ENCODE results near the gene RAB3C. TPM values are rescaled to one million over a fixed set of nuclear protein-coding genes. Genes with fewer than 3 reads are reported as not detected.

RAB3C gene
- total RNA-seq, 1 experiment from 2014 or later = not detected

DNA sequence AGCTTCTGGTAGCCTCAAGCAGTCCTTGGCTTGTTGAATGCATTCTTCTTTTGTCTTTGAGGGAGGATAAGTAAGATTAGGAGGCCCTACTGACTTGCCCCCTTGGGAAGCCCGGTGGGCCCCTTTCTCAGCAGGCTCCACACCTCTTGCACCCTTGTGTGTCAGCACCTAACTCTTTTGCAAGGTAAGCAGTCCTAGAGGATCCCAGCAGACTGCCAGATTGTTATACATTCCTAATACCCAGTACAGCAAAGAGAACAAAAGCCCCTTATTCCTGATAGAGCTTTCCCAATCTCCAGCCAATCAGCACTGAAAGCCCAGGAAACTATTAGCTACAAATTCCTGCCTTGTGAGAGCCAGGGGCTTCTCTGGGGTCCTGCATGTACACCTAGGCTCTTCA, 152.8 kb downstream of the RAB3C start:
- Histone ChIP-seq H3K9me3 (ENCODE audit: control insufficient read depth, insufficient read depth, low read depth, low read length) (no peaks in the 10 kb centered on the region), H3K4me3 (ENCODE audit: low read depth in 2 of 2, low read length in 2 of 2) (no peak overlapping the region), H3K27ac (ENCODE audit: low read length) (no peak overlapping the region), H3K36me3 (ENCODE audit: control insufficient read depth, insufficient read depth, low read length) (no peaks in the 10 kb centered on the region), H3K4me1 (ENCODE audit: control insufficient read depth, insufficient read depth, low read length) (no peaks in the 10 kb centered on the region), H3K27me3 (ENCODE audit: control insufficient read depth, insufficient read depth, low read length) (no peaks in the 10 kb centered on the region)
- ChIA-PET POLR2A (no interaction called here), CTCF (no interaction called here)
- BruUV-seq (replicated peaks) = no TSS peak
- TF ChIP-seq TCF7L2 (IDR thresholded peaks at IDR 0.05; ENCODE audit: low read depth, low read length) = no peak
- TF ChIP-seq, protein P1, sequence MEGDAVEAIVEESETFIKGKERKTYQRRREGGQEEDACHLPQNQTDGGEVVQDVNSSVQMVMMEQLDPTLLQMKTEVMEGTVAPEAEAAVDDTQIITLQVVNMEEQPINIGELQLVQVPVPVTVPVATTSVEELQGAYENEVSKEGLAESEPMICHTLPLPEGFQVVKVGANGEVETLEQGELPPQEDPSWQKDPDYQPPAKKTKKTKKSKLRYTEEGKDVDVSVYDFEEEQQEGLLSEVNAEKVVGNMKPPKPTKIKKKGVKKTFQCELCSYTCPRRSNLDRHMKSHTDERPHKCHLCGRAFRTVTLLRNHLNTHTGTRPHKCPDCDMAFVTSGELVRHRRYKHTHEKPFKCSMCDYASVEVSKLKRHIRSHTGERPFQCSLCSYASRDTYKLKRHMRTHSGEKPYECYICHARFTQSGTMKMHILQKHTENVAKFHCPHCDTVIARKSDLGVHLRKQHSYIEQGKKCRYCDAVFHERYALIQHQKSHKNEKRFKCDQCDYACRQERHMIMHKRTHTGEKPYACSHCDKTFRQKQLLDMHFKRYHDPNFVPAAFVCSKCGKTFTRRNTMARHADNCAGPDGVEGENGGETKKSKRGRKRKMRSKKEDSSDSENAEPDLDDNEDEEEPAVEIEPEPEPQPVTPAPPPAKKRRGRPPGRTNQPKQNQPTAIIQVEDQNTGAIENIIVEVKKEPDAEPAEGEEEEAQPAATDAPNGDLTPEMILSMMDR (IDR thresholded peaks at IDR 0.05) = no peak
- intact Hi-C loops (cut with micrococcal nuclease; ENCODE audit: unreplicated experiment) = no loop called here
- ATAC-seq = no peak
- no peak for DNase-seq (ENCODE audit: low read depth, low spot score)
- in situ Hi-C loops (cut with HindIII; ENCODE audit: low pct_unique_long_range_greater_than_20kb, low sequenced_read_pairs) = no loop called here

GRCh38 chr5:58736214-58736613, 153.3 kb downstream of the RAB3C start:
- ChIA-PET CTCF (no interaction called here), POLR2A (no interaction called here)
- TF ChIP-seq SIN3A (IDR thresholded peaks at IDR 0.05; ENCODE audit: borderline replicate concordance, insufficient read depth, low read depth, low read length) = no peak
- TF ChIP-seq, protein P2, sequence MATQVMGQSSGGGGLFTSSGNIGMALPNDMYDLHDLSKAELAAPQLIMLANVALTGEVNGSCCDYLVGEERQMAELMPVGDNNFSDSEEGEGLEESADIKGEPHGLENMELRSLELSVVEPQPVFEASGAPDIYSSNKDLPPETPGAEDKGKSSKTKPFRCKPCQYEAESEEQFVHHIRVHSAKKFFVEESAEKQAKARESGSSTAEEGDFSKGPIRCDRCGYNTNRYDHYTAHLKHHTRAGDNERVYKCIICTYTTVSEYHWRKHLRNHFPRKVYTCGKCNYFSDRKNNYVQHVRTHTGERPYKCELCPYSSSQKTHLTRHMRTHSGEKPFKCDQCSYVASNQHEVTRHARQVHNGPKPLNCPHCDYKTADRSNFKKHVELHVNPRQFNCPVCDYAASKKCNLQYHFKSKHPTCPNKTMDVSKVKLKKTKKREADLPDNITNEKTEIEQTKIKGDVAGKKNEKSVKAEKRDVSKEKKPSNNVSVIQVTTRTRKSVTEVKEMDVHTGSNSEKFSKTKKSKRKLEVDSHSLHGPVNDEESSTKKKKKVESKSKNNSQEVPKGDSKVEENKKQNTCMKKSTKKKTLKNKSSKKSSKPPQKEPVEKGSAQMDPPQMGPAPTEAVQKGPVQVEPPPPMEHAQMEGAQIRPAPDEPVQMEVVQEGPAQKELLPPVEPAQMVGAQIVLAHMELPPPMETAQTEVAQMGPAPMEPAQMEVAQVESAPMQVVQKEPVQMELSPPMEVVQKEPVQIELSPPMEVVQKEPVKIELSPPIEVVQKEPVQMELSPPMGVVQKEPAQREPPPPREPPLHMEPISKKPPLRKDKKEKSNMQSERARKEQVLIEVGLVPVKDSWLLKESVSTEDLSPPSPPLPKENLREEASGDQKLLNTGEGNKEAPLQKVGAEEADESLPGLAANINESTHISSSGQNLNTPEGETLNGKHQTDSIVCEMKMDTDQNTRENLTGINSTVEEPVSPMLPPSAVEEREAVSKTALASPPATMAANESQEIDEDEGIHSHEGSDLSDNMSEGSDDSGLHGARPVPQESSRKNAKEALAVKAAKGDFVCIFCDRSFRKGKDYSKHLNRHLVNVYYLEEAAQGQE (IDR thresholded peaks at IDR 0.05; ENCODE audit: insufficient read depth in 1 of 2, low read depth in 2 of 2, low read length in 1 of 2) = no peak
- TF ChIP-seq POLR2AphosphoS5 (IDR thresholded peaks at IDR 0.05; ENCODE audit: low read depth, low read length) = no peak
- TF ChIP-seq, protein P1 (IDR thresholded peaks at IDR 0.05) = no peak
- TF ChIP-seq TCF7L2 (IDR thresholded peaks at IDR 0.05; ENCODE audit: low read depth, low read length) = no peak
- no peak overlapping the region for H3K4me3 ChIP-seq (ENCODE audit: low read depth in 2 of 2, low read length in 2 of 2)
- in situ Hi-C loops (cut with HindIII; ENCODE audit: low pct_unique_long_range_greater_than_20kb, low sequenced_read_pairs) (no loop called here), intact Hi-C loops (cut with micrococcal nuclease; ENCODE audit: unreplicated experiment) (no loop called here)
- ATAC-seq (no peak), DNase-seq (ENCODE audit: low read depth, low spot score) (no peak)
- H3K27me3 ChIP-seq (ENCODE audit: control insufficient read depth, insufficient read depth, low read length) = no peaks in the 10 kb centered on the region
- no peaks in the 10 kb centered on the region for H3K4me1 ChIP-seq (ENCODE audit: control insufficient read depth, insufficient read depth, low read length)
- no peak overlapping the region for H3K27ac ChIP-seq (ENCODE audit: low read length)
- no peaks in the 10 kb centered on the region for H3K36me3 ChIP-seq (ENCODE audit: control insufficient read depth, insufficient read depth, low read length)
- no peaks in the 10 kb centered on the region for H3K9me3 ChIP-seq (ENCODE audit: control insufficient read depth, insufficient read depth, low read depth, low read length)
- no TSS peak for BruUV-seq (replicated peaks)

GRCh38 chr5:58737671-58738070, 154.8 kb downstream of the RAB3C start:
- Histone ChIP-seq H3K9me3 (ENCODE audit: control insufficient read depth, insufficient read depth, low read depth, low read length) (no peaks in the 10 kb centered on the region), H3K27me3 (ENCODE audit: control insufficient read depth, insufficient read depth, low read length) (no peaks in the 10 kb centered on the region), H3K36me3 (ENCODE audit: control insufficient read depth, insufficient read depth, low read length) (no peaks in the 10 kb centered on the region), H3K4me1 (ENCODE audit: control insufficient read depth, insufficient read depth, low read length) (no peaks in the 10 kb centered on the region), H3K27ac (ENCODE audit: low read length) (no peak overlapping the region), H3K4me3 (ENCODE audit: low read depth in 2 of 2, low read length in 2 of 2) (no peak overlapping the region)
- BruUV-seq (replicated peaks) = no TSS peak
- no peak for DNase-seq (ENCODE audit: low read depth, low spot score)
- TF ChIP-seq, protein P1 (IDR thresholded peaks at IDR 0.05) = no peak
- no peak for TF ChIP-seq POLR2AphosphoS5 (IDR thresholded peaks at IDR 0.05; ENCODE audit: low read depth, low read length)
- TF ChIP-seq TCF7L2 (IDR thresholded peaks at IDR 0.05; ENCODE audit: low read depth, low read length) = no peak
- TF ChIP-seq, protein P2 (IDR thresholded peaks at IDR 0.05; ENCODE audit: insufficient read depth in 1 of 2, low read depth in 2 of 2, low read length in 1 of 2) = no peak
- TF ChIP-seq SIN3A (IDR thresholded peaks at IDR 0.05; ENCODE audit: borderline replicate concordance, insufficient read depth, low read depth, low read length) = no peak
- ATAC-seq = no peak
- in situ Hi-C loops (cut with HindIII; ENCODE audit: low pct_unique_long_range_greater_than_20kb, low sequenced_read_pairs) (no loop called here), intact Hi-C loops (cut with micrococcal nuclease; ENCODE audit: unreplicated experiment) (no loop called here)
- ChIA-PET CTCF (no interaction called here), POLR2A (no interaction called here)

All from Panc1 (cell line).